ENCODE measurements around the gene ECE2.

The ECE2 gene

DNA sequence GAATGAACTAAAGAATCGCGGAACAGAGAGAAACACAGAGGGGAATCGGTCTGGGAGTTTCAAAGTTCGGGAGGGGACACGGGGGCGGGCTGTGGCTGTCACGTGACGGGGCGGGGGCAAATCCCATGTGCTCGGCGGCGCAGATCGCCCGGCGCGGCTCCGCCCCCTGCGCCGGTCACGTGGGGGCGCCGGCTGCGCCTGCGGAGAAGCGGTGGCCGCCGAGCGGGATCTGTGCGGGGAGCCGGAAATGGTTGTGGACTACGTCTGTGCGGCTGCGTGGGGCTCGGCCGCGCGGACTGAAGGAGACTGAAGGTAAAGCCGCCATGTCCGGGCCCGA, 38.5 kb downstream of the ECE2 start, which contains the start of gene EIF4G1:
Gene EIF4G1 (plus strand): TSS at position 244 of the 337 bp plus-strand sequence. CDS start 1,191 bp downstream, outside the sequence.
- DNase-seq (ENCODE audit: low read depth in 2 of 2): peak; percentile 78 to 82

DNA sequence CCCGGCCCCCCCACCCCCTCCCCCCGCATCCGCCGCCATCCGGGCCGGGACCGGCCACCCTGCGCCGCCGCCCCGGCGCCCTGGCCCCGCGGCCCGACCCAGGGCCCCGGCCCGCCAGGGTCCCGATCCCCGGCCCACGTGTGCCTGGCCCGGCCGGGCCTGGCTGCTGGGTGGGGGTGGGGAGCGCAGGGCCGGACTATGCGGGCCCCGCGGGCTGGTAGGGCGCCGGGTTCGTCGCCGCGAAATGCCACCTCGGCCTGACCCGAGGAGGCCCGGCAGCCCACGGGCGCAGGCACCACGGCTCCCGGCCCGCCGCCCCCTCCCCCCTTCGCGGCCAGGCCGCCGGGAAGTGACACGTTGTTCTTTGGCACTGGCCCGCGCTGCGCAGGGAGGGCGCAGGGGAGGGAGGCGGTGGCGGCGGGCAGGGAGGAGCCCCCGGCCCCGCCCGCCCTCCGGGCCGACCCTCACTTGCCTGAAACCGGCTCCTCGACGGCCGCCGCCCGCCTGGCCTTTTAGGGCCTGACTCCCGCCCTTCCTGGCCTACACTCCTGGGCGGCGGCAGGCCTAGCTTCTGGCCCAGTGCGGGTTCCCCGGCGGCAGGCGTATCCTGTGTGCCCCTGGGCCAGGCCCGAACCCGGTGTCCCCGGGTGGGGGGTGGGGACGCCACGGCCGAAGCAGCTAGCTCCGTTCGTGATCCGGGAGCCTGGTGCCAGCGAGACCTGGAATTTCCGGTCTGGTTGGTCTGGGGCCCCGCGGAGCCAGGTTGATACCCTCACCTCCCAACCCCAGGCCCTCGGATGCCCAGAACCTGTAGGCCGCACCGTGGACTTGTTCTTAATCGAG, 39.1 kb downstream of the ECE2 start:
- DNase-seq (ENCODE audit: low read depth in 2 of 2): peak; percentile 59

- no peak for DNase-seq (ENCODE audit: low read depth in 2 of 2)
Measured at GRCh38 chr3:184315543-184315867, 39.7 kb downstream of the ECE2 start.

GRCh38 chr3:184315871-184316661, 40.2 kb downstream of the ECE2 start:
- DNase-seq (ENCODE audit: low read depth in 2 of 2): no peak

- no peak for DNase-seq (ENCODE audit: low read depth in 2 of 2)
Measured at GRCh38 chr3:184316792-184317191, 41.0 kb downstream of the ECE2 start.

DNA sequence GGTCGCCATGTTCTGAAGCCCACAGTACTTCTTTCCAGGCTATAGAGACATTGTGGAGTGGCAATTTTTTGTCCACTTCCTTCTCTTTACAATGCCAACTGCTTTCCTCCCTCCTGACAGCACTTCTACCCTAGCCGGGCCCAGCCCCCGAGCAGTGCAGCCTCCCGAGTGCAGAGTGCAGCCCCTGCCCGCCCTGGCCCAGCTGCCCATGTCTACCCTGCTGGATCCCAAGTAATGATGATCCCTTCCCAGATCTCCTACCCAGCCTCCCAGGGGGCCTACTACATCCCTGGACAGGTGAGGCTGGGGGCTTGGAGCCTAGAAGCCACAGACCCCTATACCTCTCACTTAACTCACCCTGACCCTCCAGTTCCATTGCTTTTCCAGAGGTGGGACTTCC, 41.4 kb downstream of the ECE2 start:
- DNase-seq (ENCODE audit: low read depth in 2 of 2): no peak

DNA sequence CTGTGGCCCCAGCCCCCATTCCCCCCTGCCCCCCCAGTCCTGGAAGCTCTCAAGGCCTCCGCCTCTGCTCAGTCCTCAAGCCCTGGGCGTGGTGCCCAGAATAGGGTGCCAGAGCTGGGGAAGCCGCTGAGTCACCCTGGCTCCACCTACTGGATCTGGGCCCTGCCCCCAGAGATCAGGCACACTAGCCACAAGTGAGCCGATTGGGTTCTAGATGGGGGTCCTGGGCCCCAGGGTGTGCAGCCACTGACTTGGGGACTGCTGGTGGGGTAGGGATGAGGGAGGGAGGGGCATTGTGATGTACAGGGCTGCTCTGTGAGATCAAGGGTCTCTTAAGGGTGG, 44.3 kb downstream of the ECE2 start:
- peak; percentile 90 to 92 for DNase-seq (ENCODE audit: low read depth in 2 of 2)

DNA sequence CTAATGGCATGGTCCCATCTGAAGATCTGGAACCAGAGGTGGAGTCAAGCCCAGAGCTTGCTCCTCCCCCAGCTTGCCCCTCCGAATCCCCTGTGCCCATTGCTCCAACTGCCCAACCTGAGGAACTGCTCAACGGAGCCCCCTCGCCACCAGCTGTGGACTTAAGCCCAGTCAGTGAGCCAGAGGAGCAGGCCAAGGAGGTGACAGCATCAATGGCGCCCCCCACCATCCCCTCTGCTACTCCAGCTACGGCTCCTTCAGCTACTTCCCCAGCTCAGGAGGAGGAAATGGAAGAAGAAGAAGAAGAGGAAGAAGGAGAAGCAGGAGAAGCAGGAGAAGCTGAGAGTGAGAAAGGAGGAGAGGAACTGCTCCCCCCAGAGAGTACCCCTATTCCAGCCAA, 45.8 kb downstream of the ECE2 start:
- DNase-seq (ENCODE audit: low read depth in 2 of 2): no peak

DNA sequence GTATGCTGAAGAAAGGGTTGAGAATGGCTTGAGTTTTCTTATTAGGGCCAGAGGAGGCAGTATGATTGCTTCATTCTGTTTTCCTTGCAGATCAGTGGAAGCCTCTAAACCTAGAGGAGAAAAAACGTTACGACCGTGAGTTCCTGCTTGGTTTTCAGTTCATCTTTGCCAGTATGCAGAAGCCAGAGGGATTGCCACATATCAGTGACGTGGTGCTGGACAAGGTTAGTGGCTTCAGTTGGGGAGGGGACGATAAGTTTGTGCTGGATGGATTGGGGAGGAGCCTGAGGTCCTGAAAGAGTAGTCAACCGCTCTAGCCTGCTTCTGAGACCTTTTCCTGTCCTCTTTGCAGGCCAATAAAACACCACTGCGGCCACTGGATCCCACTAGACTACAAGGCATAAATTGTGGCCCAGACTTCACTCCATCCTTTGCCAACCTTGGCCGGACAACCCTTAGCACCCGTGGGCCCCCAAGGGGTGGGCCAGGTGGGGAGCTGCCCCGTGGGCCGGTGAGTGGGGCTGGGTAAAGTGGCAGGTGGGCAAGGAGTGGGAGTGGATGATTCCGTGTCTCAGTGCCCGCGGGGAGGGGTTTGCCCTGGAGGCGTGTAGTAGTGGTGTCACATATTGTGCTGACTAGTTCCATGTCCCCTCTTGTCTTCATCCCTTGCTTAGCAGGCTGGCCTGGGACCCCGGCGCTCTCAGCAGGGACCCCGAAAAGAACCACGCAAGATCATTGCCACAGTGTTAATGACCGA, 47.1 kb downstream of the ECE2 start:
- no peak for DNase-seq (ENCODE audit: low read depth in 2 of 2)

- no peak for DNase-seq (ENCODE audit: low read depth in 2 of 2)
Measured at GRCh38 chr3:184323696-184324095, 47.9 kb downstream of the ECE2 start.

DNA sequence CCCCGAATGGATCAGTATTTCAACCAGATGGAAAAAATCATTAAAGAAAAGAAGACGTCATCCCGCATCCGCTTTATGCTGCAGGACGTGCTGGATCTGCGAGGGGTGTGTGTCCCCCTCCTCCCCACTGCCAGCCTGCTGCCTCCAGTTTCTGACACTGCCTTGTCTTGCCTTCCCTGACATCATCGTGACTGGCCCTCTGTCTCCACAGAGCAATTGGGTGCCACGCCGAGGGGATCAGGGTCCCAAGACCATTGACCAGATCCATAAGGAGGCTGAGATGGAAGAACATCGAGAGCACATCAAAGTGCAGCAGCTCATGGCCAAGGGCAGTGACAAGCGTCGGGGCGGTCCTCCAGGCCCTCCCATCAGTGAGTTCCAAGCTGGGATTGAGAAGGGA, 49.4 kb downstream of the ECE2 start:
- DNase-seq (ENCODE audit: low read depth in 2 of 2): no peak

DNA sequence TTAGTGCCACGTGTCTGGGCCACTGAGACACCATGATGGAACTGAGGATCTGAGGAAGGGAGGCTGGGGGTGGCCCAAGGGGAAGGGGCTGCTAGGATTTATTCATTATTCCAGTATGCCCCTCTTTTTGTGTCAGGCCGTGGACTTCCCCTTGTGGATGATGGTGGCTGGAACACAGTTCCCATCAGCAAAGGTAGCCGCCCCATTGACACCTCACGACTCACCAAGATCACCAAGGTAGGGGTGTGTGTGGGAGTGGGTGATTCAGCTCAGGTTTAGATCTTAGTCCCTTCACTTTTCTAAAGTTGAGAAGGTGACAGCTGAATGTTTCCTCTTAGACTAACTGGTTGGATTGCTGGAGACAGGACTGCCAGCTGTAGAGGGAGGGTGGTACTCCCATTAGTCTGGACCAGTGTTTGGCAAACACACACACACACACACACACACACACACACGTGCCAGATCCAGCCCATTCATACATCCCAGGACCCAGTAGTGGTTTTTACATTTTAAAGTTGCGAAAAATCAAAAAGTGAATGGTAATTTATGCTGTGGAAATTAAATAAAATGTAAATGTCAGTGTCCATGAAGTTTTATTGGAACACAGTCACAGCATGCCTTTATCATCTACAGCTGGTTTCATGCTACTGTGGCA, 50.0 kb downstream of the ECE2 start:
- no peak for DNase-seq (ENCODE audit: low read depth in 2 of 2)

- no peak for DNase-seq (ENCODE audit: low read depth in 2 of 2)
Measured at GRCh38 chr3:184327171-184327570, 51.3 kb downstream of the ECE2 start.

DNA sequence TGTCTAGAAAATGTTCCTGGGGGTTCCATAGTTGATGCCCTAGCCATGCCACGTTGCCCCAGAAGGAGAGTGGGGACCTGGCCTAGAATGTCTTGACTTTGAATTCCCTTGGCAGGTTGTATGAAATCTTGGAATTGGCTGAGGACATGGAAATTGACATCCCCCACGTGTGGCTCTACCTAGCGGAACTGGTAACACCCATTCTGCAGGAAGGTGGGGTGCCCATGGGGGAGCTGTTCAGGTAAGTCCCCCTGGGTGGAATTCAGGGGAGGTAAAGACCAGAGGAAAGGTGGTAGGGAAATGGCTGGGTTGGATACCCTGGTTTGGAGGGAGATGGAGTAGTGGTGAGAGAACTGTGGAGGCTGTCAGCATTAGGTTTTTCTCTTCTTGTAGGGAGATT, 52.7 kb downstream of the ECE2 start:
- DNase-seq (ENCODE audit: low read depth in 2 of 2): no peak

- peak; percentile 48 to 49 for DNase-seq (ENCODE audit: low read depth in 2 of 2)
Measured at GRCh38 chr3:184332370-184333090, 56.7 kb downstream of the ECE2 start.

GRCh38 chr3:184333190-184333589, 57.4 kb downstream of the ECE2 start:
- no peak for DNase-seq (ENCODE audit: low read depth in 2 of 2)

- no peak for DNase-seq (ENCODE audit: low read depth in 2 of 2)
Measured at GRCh38 chr3:184333700-184334099, 57.9 kb downstream of the ECE2 start.

- no peak for DNase-seq (ENCODE audit: low read depth in 2 of 2)
Measured at GRCh38 chr3:184334470-184335158, 58.8 kb downstream of the ECE2 start.

DNA sequence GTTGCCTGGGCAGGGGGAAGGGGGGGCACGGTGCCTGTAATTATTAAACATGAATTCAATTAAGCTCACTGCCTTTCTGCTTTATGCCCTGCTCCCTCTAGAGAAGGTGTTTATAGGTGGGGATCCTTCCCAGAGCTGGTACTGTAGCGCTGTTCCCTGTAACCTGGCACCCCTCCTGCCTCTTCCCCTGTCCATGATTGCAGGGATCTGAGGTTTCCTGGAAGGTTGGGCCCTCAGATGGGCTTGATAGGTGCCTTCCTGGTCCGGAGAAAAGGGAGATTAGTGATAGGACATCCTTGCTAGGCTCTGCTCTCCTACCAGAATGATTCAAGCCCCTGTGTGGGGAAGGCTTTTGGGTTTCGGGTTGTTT, 59.5 kb downstream of the ECE2 start:
- no peak for DNase-seq (ENCODE audit: low read depth in 2 of 2)

GRCh38 chr3:184335661-184336546, 60.1 kb downstream of the ECE2 start:
- peak in 1 of 2 experiments; percentile 40 for DNase-seq (ENCODE audit: low read depth in 2 of 2)
